Psoas muscle (tissue), 8 donors: Measurements from ENCODE around the gene KCNB1. TPM values are rescaled to one million over a fixed set of nuclear protein-coding genes. Genes with fewer than 3 reads are reported as not detected.
"Not testable (repeated sequence)": the region's sequence is repeated elsewhere in the genome, so short reads cannot be mapped to it uniquely, and the experiment has no call there.

Experiments used
- ATAC-seq, 4 donors: fragments of 200-7000 bp; cut with Tn5 transposase; one replicate each; pipeline ENCODE4 v1.9.1; 2020; ENCODE audit warnings: moderate library complexity in 3 of 4, mild to moderate bottlenecking in 2 of 4
- DNase-seq, 2 donors: peaks; one replicate each; pipeline ENCODE4 v3.0.0-alpha.2; 2020
- H3K27ac ChIP-seq: fragments of 200-600 bp; one replicate; pipeline ENCODE4 v1.8.0; 2022
- H3K27me3 ChIP-seq, 3 donors: fragments of 200-600 bp in 1 of 3; one replicate each; pipeline versions ENCODE4 v1.6.1 to v1.8.0; 2013 to 2022; ENCODE audit warnings: low read length in 2 of 3, mild to moderate bottlenecking in 2 of 3, moderate library complexity in 1 of 3; ENCODE audit not compliant: insufficient read depth in 3 of 3
- H3K36me3 ChIP-seq, 2 donors: fragments of 200-600 bp in 1 of 2; one replicate each; pipeline versions ENCODE4 v1.6.1 to v1.8.0; 2013 to 2022; ENCODE audit warnings: low read depth in 1 of 2, mild to moderate bottlenecking in 1 of 2, moderate library complexity in 1 of 2; ENCODE audit not compliant: insufficient read depth in 1 of 2
- H3K4me1 ChIP-seq: fragments of 200-600 bp; one replicate; pipeline ENCODE4 v1.8.0; 2022
- H3K4me3 ChIP-seq: fragments of 200-600 bp; one replicate; pipeline ENCODE4 v1.8.0; 2022; ENCODE audit warnings: mild to moderate bottlenecking
- H3K9me3 ChIP-seq: fragments of 200-600 bp; one replicate; pipeline ENCODE4 v1.8.0; 2022
- CTCF ChIP-seq: fragments of 200-600 bp; IDR thresholded peaks from one replicate; pipeline ENCODE4 v1.8.0; 2022; ENCODE audit warnings: antibody characterized with exemption
- WGBS, 3 donors: extraction: QIAGEN DNeasy Blood & Tissue Kit; methylation state at CpG; one replicate each; pipeline versions ENCODE4 v1.1.6 to v1.1.7; 2013; 5-methylcytosine and 5-hydroxymethylcytosine counted together
- intact Hi-C, 2 donors: fragments of 100-400 bp; cut with DNase I; formaldehyde crosslinking; loops; one replicate each; pipeline versions ENCODE4 v1.11.0 to v1.14.2; 2022
- polyA plus RNA-seq, 3 donors: library from polyadenylated mRNA; stranded (reverse); fragments of 200-250 nt; gene quantifications; one replicate each; pipeline ENCODE4 v1.2.3, GENCODE V29; 2013
- total RNA-seq, 4 donors: library from RNA; stranded (reverse); fragmentation: NEBNext Ultra II Directional in 2 of 4; extraction: Animal tissue kit (Norgen Biotek cat#: 25700) in 2 of 4; gene quantifications; one replicate each; pipeline versions ENCODE4 v1.2.1 to v1.2.4, GENCODE V29; 2021 to 2023
- donor health status: healthy with polysubstance abuse.
- donor health status: DM: no; HTN: no; CAD: no; lungs with moderate emphysema.
- donor health status: Bipolar disorder and iron deficiency.
- donor health status: healthy.
- donor health status: DM: yes; HTN: yes; CAD: no.
- donor health status: DM: no; HTN: no; CAD: no.
- donor health status: DM: no; HTN: no; CAD: no.
- donor health status: DM: yes; HTN: yes; CAD: no.

The KCNB1 gene
- total and polyA plus RNA-seq, 7 donors, result 1.8 to 44.0 (median 5.3) TPM

GRCh38 chr20:49318091-49318429 lies 164.4 kb downstream of the KCNB1 start:
- ATAC-seq (peak in 1 of 4 donors; percentile 15), DNase-seq (no peak)
- Histone ChIP-seq H3K27me3 (peaks cover 0 to 61% (median 16%) of the 10 kb centered on the region in 3 donors), H3K27ac (no peak overlapping the region), H3K36me3 (no peaks in the 10 kb centered on the region), H3K4me1 (peaks cover 4% of the 10 kb centered on the region), H3K9me3 (no peaks in the 10 kb centered on the region), H3K4me3 (peak overlapping the region; percentile 58)
- TF ChIP-seq CTCF, result no peak
- intact Hi-C loops, result no loop called here
- 5 to 8% (median 5%) methylated on average over 20 to 23 of the region's 23 CpGs for WGBS, 3 donors

GRCh38 chr20:49316704-49317103 lies 165.8 kb downstream of the KCNB1 start:
- DNase-seq (no peak), ATAC-seq (no peak)
- Histone ChIP-seq H3K9me3 (no peaks in the 10 kb centered on the region), H3K36me3 (no peaks in the 10 kb centered on the region), H3K27me3 (peaks cover 0 to 53% (median 16%) of the 10 kb centered on the region in 3 donors), H3K4me1 (peaks cover 4% of the 10 kb centered on the region), H3K4me3 (no peak overlapping the region), H3K27ac (no peak overlapping the region)
- intact Hi-C loops, result no loop called here
- no peak for TF ChIP-seq CTCF
- WGBS, 3 donors, result 60 to 86% (median 81%) methylated on average over 2 of the region's 2 CpGs

- Histone ChIP-seq H3K4me3 (no peak overlapping the region), H3K27ac (no peak overlapping the region), H3K27me3 (peaks cover 0 to 42% (median 13%) of the 10 kb centered on the region in 3 donors), H3K9me3 (no peaks in the 10 kb centered on the region), H3K36me3 (no peaks in the 10 kb centered on the region), H3K4me1 (peaks cover 4% of the 10 kb centered on the region)
- intact Hi-C loops, result no loop called here
- 74 to 85% (median 83%) methylated on average over 1 of the region's 1 CpG for WGBS, 3 donors
- TF ChIP-seq CTCF, result no peak
- no peak for ATAC-seq
- DNase-seq, result no peak
These were observed 166.9 kb downstream of the KCNB1 start for GRCh38 chr20:49315580-49315979.

- WGBS, 3 donors, result 52 to 69% (median 58%) methylated on average over 2 of the region's 2 CpGs
- intact Hi-C loops, result not testable (repeated sequence)
These were observed 168.4 kb downstream of the KCNB1 start for GRCh38 chr20:49314052-49314451.

More at GRCh38 chr20:49314052-49314451, 168.4 kb downstream of the KCNB1 start:
- not testable (repeated sequence) for H3K4me1 ChIP-seq, H3K9me3 ChIP-seq, H3K4me3 ChIP-seq, H3K27ac ChIP-seq, DNase-seq, H3K36me3 ChIP-seq, ATAC-seq
- H3K27me3 ChIP-seq, result peaks cover 0 to 29% (median 12%) of the 10 kb centered on the region in 3 donors

Other genes with a start within 250 kb of the KCNB1 start
- 10 to 100 TPM; 21.7 to 29.6 (median 24.6) TPM for gene ZNFX1, start 204.6 kb downstream of the KCNB1 start, total RNA-seq
- 10 to 100 TPM in 2 of 3 donors, 1 to 10 TPM in 1; 8.4 to 16.1 (median 15.3) TPM for gene ZNFX1, start 204.6 kb downstream of the KCNB1 start, polyA plus RNA-seq
- gene PTGIS, start 85.5 kb upstream of the KCNB1 start, total RNA-seq, result 10 to 100 TPM in 2 of 4 donors, 1 to 10 TPM in 2; 8.0 to 26.5 (median 13.3) TPM
- 1 to 10 TPM; 2.7 to 4.1 (median 3.6) TPM for gene PTGIS, start 85.5 kb upstream of the KCNB1 start, polyA plus RNA-seq
- 100 to 1,000 TPM in 2 of 4 donors, 10 to 100 TPM in 2; 49.3 to 284 (median 92.5) TPM for gene B4GALT5, start 231.2 kb upstream of the KCNB1 start, total RNA-seq
- gene B4GALT5, start 231.2 kb upstream of the KCNB1 start, polyA plus RNA-seq, result 10 to 100 TPM; 32.0 to 75.3 (median 72.3) TPM